ENCODE measurements around the gene BEX5.
"Not testable (repeated sequence)": the region's sequence is repeated elsewhere in the genome, so short reads cannot be mapped to it uniquely, and the experiment has no call there.

DNA sequence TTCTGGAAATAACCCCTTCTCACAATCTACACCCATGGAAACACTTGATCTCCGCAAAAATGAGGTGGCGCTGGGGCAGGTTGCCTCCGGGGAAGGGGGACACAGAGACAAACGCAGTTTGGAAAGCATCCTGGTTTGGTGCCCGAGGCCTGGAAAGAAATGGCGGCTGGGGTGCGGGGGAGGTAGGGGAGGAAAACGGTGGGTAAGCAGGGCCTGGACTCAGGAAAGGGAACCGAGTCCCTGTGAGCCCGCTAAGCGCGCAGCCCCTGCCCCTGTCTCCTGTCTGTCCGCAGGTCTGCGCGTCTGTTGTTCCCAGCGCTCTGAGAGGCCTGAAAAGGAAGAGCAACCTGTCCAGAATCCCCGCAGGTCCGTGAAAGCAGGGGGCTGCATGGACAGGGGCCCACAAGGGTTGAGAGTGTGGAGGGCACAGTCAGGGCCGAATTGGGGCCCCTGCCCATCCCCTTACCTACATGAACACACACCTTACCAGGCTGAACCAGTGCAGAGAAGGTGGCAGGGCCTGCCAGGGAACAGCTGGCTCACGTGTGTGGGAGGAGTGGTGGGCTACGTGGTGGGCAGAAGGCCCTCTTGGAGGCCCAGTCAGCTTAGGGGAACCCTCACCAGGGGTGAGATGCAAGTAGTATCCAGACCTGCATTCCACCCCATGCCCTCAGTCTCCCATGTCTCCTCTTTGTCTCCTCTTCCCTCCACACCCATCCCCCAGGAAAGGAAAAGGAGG is 29.5 kb downstream of the BEX5 start:
- TF ChIP-seq RCOR1 (IDR thresholded peaks at IDR 0.05; ENCODE audit: low read depth, low read length); RAD21 (conservative IDR thresholded peaks at IDR 0.05 in 1 of 2, IDR thresholded peaks at IDR 0.05 in 1 of 2); TFCP2L1 (CRISPR knock-in tag; IDR thresholded peaks at IDR 0.05); POLR2A (IDR thresholded peaks at IDR 0.05; ENCODE audit: low read length): not testable (repeated sequence)
